Uterus (tissue), 2 donors: ENCODE data around the gene ATF1.

Experiments
- CTCF ChIP-seq, 4 experiments: fragments of 200-600 bp in 2 of 4; fragments of 450-650 bp in 2 of 4; sonication (generic) in 2 of 4; IDR thresholded peaks; one replicate each; pipeline ENCODE4 v1.5.1; 2016 to 2019; ENCODE audit warnings: antibody characterized with exemption in 4 of 4, mild to moderate bottlenecking in 2 of 4, moderate library complexity in 1 of 4
- POLR2A ChIP-seq, 2 donors: fragments of 450-650 bp; IDR thresholded peaks; one replicate each; pipeline ENCODE4 v1.6.1; 2016; ENCODE audit warnings: antibody characterized with exemption in 2 of 2, mild to moderate bottlenecking in 1 of 2, moderate library complexity in 1 of 2

- TF ChIP-seq CTCF (IDR thresholded peaks at IDR 0.05), result no peak
- no peak for TF ChIP-seq POLR2A (IDR thresholded peaks at IDR 0.05)
Observed at GRCh38 chr12:50778663-50779590, 15.0 kb downstream of the ATF1 start.
